Esophagus squamous epithelium (tissue), 5 donors: ENCODE data around the gene RPL28. TPM values are rescaled to one million over a fixed set of nuclear protein-coding genes. Genes with fewer than 3 reads are reported as not detected.

ENCODE experiments used
- DNase-seq: peaks from one replicate; lab custom pipeline; 2025; lab: John Stamatoyannopoulos, UW
- H3K27ac ChIP-seq, 4 donors: fragments of 200-600 bp; sonication (generic); one replicate each; pipeline ENCODE4 v1.5.1; 2016 to 2019; ENCODE audit warnings: mild to moderate bottlenecking in 1 of 4
- H3K27me3 ChIP-seq, 4 donors: fragments of 200-600 bp; sonication (generic); 1 replicate in 3 of 4; 2 replicates in 1 of 4; pipeline versions ENCODE4 v1.5.1 to v1.6.0; 2017 to 2021; ENCODE audit warnings: antibody characterized with exemption in 1 of 4
- H3K36me3 ChIP-seq, 3 donors: fragments of 200-600 bp; sonication (generic); one replicate each; pipeline ENCODE4 v1.5.1; 2016 to 2019
- H3K4me1 ChIP-seq, 3 donors: fragments of 200-600 bp; sonication (generic); one replicate each; pipeline ENCODE4 v1.5.1; 2017 to 2019
- H3K4me3 ChIP-seq, 4 donors: fragments of 200-600 bp; sonication (generic); 1 replicate in 3 of 4; 2 replicates in 1 of 4; pipeline ENCODE4 v1.5.1; 2016 to 2019; ENCODE audit warnings: mild to moderate bottlenecking in 2 of 4, moderate library complexity in 1 of 4
- H3K9me3 ChIP-seq, 3 donors: fragments of 200-600 bp; sonication (generic); one replicate each; pipeline ENCODE4 v1.5.1; 2016 to 2019
- CTCF ChIP-seq, 6 experiments: fragments of 450-650 bp in 4 of 6; fragments of 200-600 bp in 2 of 6; sonication (generic) in 2 of 6; IDR thresholded peaks; one replicate each; pipeline ENCODE4 v1.5.1; 2016 to 2019; ENCODE audit warnings: antibody characterized with exemption in 6 of 6, mild to moderate bottlenecking in 4 of 6, moderate library complexity in 4 of 6
- POLR2A ChIP-seq, 4 donors: fragments of 450-650 bp; IDR thresholded peaks; one replicate each; pipeline ENCODE4 v1.6.1; 2017; ENCODE audit warnings: antibody characterized with exemption in 4 of 4, mild to moderate bottlenecking in 4 of 4, moderate library complexity in 3 of 4
- WGBS, 2 donors: methylation state at CpG; one replicate each; pipeline ENCODE4 v1.1.5; 2018; 5-methylcytosine and 5-hydroxymethylcytosine counted together
- intact Hi-C: fragments of 100-400 bp; cut with DNase I; formaldehyde crosslinking; loops from one replicate; pipeline ENCODE4 v1.15.0; 2022
- total RNA-seq, 4 donors: library from RNA; depleted of rRNA; stranded (reverse); fragments of >200 nt; gene quantifications; one replicate each; pipeline ENCODE4 v1.1.0, GENCODE V29; 2016
- donor health status: DM: yes; HTN: yes; CAD: no.

The RPL28 gene
- total RNA-seq, 4 donors from 2014 or later = 395 to 866 (median 753) TPM

GRCh38 chr19:55433292-55433691 is 47.6 kb downstream of the RPL28 start:
- no peaks in the 10 kb centered on the region for H3K9me3 ChIP-seq
- no peaks in the 10 kb centered on the region for H3K4me1 ChIP-seq
- DNase-seq = no peak
- intact Hi-C loops = no loop called here
- H3K27me3 ChIP-seq = peaks cover 0 to 83% (median 7%) of the 10 kb centered on the region in 4 donors
- no CpG with 5 or more reads among the region's 48 CpGs for WGBS, 2 donors
- H3K27ac ChIP-seq = no peak overlapping the region
- no peak for TF ChIP-seq CTCF (IDR thresholded peaks at IDR 0.05)
- no peak for TF ChIP-seq POLR2A (IDR thresholded peaks at IDR 0.05)
- H3K36me3 ChIP-seq = no peaks in the 10 kb centered on the region
- H3K4me3 ChIP-seq = no peak overlapping the region

- DNase-seq = no peak
- H3K4me3 ChIP-seq = no peak overlapping the region
- intact Hi-C loops = no loop called here
- no peaks in the 10 kb centered on the region for H3K36me3 ChIP-seq
- TF ChIP-seq POLR2A (IDR thresholded peaks at IDR 0.05) (no peak), CTCF (IDR thresholded peaks at IDR 0.05) (no peak)
- peaks cover 0 to 83% (median 7%) of the 10 kb centered on the region in 4 donors for H3K27me3 ChIP-seq
- H3K4me1 ChIP-seq = no peaks in the 10 kb centered on the region
- WGBS, 2 donors = 77 to 78% methylated on average over 4 of the region's 4 CpGs
- H3K9me3 ChIP-seq = no peaks in the 10 kb centered on the region
- no peak overlapping the region for H3K27ac ChIP-seq
Observed at GRCh38 chr19:55434356-55434919, 48.7 kb downstream of the RPL28 start.

- intact Hi-C loops = no loop called here
- WGBS, 2 donors = 91 to 94% methylated on average over 4 of the region's 4 CpGs
- no peaks in the 10 kb centered on the region for H3K4me1 ChIP-seq
- H3K9me3 ChIP-seq = no peaks in the 10 kb centered on the region
- DNase-seq = no peak
- H3K4me3 ChIP-seq = no peak overlapping the region
- H3K27me3 ChIP-seq = peaks cover 0 to 83% (median 8%) of the 10 kb centered on the region in 4 donors
- no peaks in the 10 kb centered on the region for H3K36me3 ChIP-seq
- TF ChIP-seq POLR2A (IDR thresholded peaks at IDR 0.05) (no peak), CTCF (IDR thresholded peaks at IDR 0.05) (no peak)
- no peak overlapping the region for H3K27ac ChIP-seq
Observed at GRCh38 chr19:55435020-55435419, 49.3 kb downstream of the RPL28 start.

- WGBS, 2 donors = 32 to 37% methylated on average over 8 of the region's 8 CpGs
- Histone ChIP-seq H3K4me1 (peaks cover under 1 to 17% (median 12%) of the 10 kb centered on the region in 3 donors), H3K27me3 (peaks cover 18 to 83% (median 25%) of the 10 kb centered on the region in 4 donors), H3K4me3 (no peak overlapping the region), H3K36me3 (no peaks in the 10 kb centered on the region), H3K9me3 (no peaks in the 10 kb centered on the region), H3K27ac (no peak overlapping the region)
- DNase-seq = no peak
- TF ChIP-seq CTCF (IDR thresholded peaks at IDR 0.05) = no peak
- no peak for TF ChIP-seq POLR2A (IDR thresholded peaks at IDR 0.05)
- intact Hi-C loops = no loop called here
Observed at GRCh38 chr19:55436847-55437246, 51.1 kb downstream of the RPL28 start.

GRCh38 chr19:55437410-55437809 is 51.7 kb downstream of the RPL28 start:
- Histone ChIP-seq H3K9me3 (no peaks in the 10 kb centered on the region), H3K4me3 (no peak overlapping the region), H3K4me1 (peaks cover 6 to 23% (median 14%) of the 10 kb centered on the region in 3 donors), H3K36me3 (no peaks in the 10 kb centered on the region), H3K27ac (no peak overlapping the region), H3K27me3 (peaks cover 21 to 83% (median 27%) of the 10 kb centered on the region in 4 donors)
- 0 to 7% methylated on average over 6 of the region's 17 CpGs for WGBS, 2 donors
- no peak for DNase-seq
- intact Hi-C loops = no loop called here
- TF ChIP-seq POLR2A (IDR thresholded peaks at IDR 0.05) = no peak
